Measurements from ENCODE around the gene TFB1M. TPM values are rescaled to one million over a fixed set of nuclear protein-coding genes. Genes with fewer than 3 reads are reported as not detected.

The TFB1M gene
- total RNA-seq, 6 experiments from 2014 or later = 12.3 to 18.9 (median 16.2) TPM

GRCh38 chr6:155324172-155324571, 9.9 kb upstream of the TFB1M start:
- ATAC-seq (no peak), DNase-seq (no peak)
- Histone ChIP-seq H3K36me3 (no peaks in the 10 kb centered on the region), H3K27me3 (no peaks in the 10 kb centered on the region), H3K4me1 (no peaks in the 10 kb centered on the region), H3K9me3 (no peaks in the 10 kb centered on the region), H3K27ac (no peak overlapping the region), H3K4me3 (no peak overlapping the region)
- intact Hi-C loops (cut with DNase I) = no loop called here
- WGBS (ENCODE audit: insufficient coverage, low coverage, low lambda C conversion rate, missing lambda C conversion rate) = 81% methylated on average over 2 of the region's 2 CpGs
- TF ChIP-seq CTCF (IDR thresholded peaks at IDR 0.05) (no peak), POLR2A (IDR thresholded peaks at IDR 0.05) (no peak)

GRCh38 chr6:155319902-155320301, 5.6 kb upstream of the TFB1M start:
- no peak for TF ChIP-seq CTCF (IDR thresholded peaks at IDR 0.05)
- TF ChIP-seq POLR2A (IDR thresholded peaks at IDR 0.05) = no peak
- peak in 2 of 4 donors; percentile 21 to 36 for ATAC-seq
- Histone ChIP-seq H3K4me1 (no peaks in the 10 kb centered on the region), H3K4me3 (peak overlapping the region in 1 of 3 donors; percentile 7), H3K9me3 (no peaks in the 10 kb centered on the region), H3K36me3 (no peaks in the 10 kb centered on the region), H3K27me3 (no peaks in the 10 kb centered on the region), H3K27ac (no peak overlapping the region)
- whole genome bisulfite sequencing (ENCODE audit: insufficient coverage, low coverage, low lambda C conversion rate, missing lambda C conversion rate) = 75% methylated on average over 3 of the region's 4 CpGs
- no peak for DNase-seq
- intact Hi-C loops (cut with DNase I) = no loop called here

GRCh38 chr6:155317186-155317585, 2.9 kb upstream of the TFB1M start:
- 94% methylated on average over 1 of the region's 1 CpG for WGBS (ENCODE audit: insufficient coverage, low coverage, low lambda C conversion rate, missing lambda C conversion rate)
- no peak for ATAC-seq
- TF ChIP-seq POLR2A (IDR thresholded peaks at IDR 0.05) (no peak), CTCF (IDR thresholded peaks at IDR 0.05) (peak in 2 of 4 donors; percentile 15 to 16)
- H3K36me3 ChIP-seq = no peaks in the 10 kb centered on the region
- H3K27me3 ChIP-seq = no peaks in the 10 kb centered on the region
- no peaks in the 10 kb centered on the region for H3K9me3 ChIP-seq
- intact Hi-C loops (cut with DNase I) = no loop called here
- H3K4me1 ChIP-seq = peaks cover 0 to 7% (median 2%) of the 10 kb centered on the region in 4 donors
- no peak for DNase-seq
- H3K27ac ChIP-seq = no peak overlapping the region
- H3K4me3 ChIP-seq = no peak overlapping the region

- no peaks in the 10 kb centered on the region for H3K36me3 ChIP-seq
- no peak overlapping the region for H3K27ac ChIP-seq
- no peak overlapping the region for H3K4me3 ChIP-seq
- peaks cover 0 to 12% (median 5%) of the 10 kb centered on the region in 4 donors for H3K4me1 ChIP-seq
- no peaks in the 10 kb centered on the region for H3K9me3 ChIP-seq
- DNase-seq (no peak), ATAC-seq (no peak)
- intact Hi-C loops (cut with DNase I) = no loop called here
- no peaks in the 10 kb centered on the region for H3K27me3 ChIP-seq
- TF ChIP-seq POLR2A (IDR thresholded peaks at IDR 0.05) = no peak
- no peak for TF ChIP-seq CTCF (IDR thresholded peaks at IDR 0.05)
- 88% methylated on average over 1 of the region's 1 CpG for WGBS (ENCODE audit: insufficient coverage, low coverage, low lambda C conversion rate, missing lambda C conversion rate)
These were observed 2.1 kb upstream of the TFB1M start for GRCh38 chr6:155316419-155316818.

GRCh38 chr6:155315516-155315871, 1.2 kb upstream of the TFB1M start:
- ATAC-seq = peak in 1 of 4 donors; percentile 11
- Histone ChIP-seq H3K4me3 (peak overlapping the region; percentile 78 to 84 (median 80)), H3K9me3 (no peaks in the 10 kb centered on the region), H3K27me3 (no peaks in the 10 kb centered on the region), H3K4me1 (peaks cover 0 to 14% (median 6%) of the 10 kb centered on the region in 4 donors), H3K36me3 (peaks cover 0 to 6% (median 0%) of the 10 kb centered on the region in 4 donors), H3K27ac (peak overlapping the region; percentile 80 to 85 (median 83))
- no peak for DNase-seq
- intact Hi-C loops (cut with DNase I) = no loop called here
- WGBS (ENCODE audit: insufficient coverage, low coverage, low lambda C conversion rate, missing lambda C conversion rate) = 6% methylated on average over 3 of the region's 3 CpGs
- TF ChIP-seq CTCF (IDR thresholded peaks at IDR 0.05) (no peak), POLR2A (IDR thresholded peaks at IDR 0.05) (no peak)

All from right lobe of liver (tissue), 6 donors.